IMR-90 (cell line): Measurements from ENCODE around the gene RPN1. TPM values are rescaled to one million over a fixed set of nuclear protein-coding genes. Genes with fewer than 3 reads are reported as not detected.

Experiments
- ATAC-seq: fragments of 200-7000 bp; cut with Tn5 transposase; 2 replicates; pipeline ENCODE4 v1.9.1; 2020; ENCODE audit warnings: low read depth, mild to moderate bottlenecking, moderate library complexity
- BruUV-seq: library from RNA; stranded (reverse); fragments of 400-500 nt; replicated peaks from 2 replicates; lab custom pipeline; 2021; lab: Mats Ljungman, UMichigan
- CTCF ChIA-PET: fragments of 300-600 bp; formaldehyde crosslinking; extraction: SDS; loops from one replicate; lab custom pipeline; 2021; ENCODE audit warnings: antibody characterized with exemption; lab: Yijun Ruan, JAX
- POLR2A ChIA-PET: fragments of 300-600 bp; sonication (Branson Sonifier 250); formaldehyde crosslinking; loops from one replicate; lab custom pipeline; 2022; ENCODE audit warnings: antibody characterized with exemption; ENCODE audit not compliant: unreplicated experiment; lab: Charles Lee
- DNase-seq: peaks from one replicate; pipeline ENCODE4 v3.0.0; 2013
- H2AFZ ChIP-seq: replicated peaks from 2 replicates; pipeline ENCODE3; 2013; ENCODE audit warnings: low read length, mild to moderate bottlenecking; ENCODE audit not compliant: poor library complexity
- H2AK5ac ChIP-seq: 2 replicates; pipeline ENCODE4 v1.6.1; 2013; ENCODE audit warnings: low read depth, low read length, inconsistent platforms
- H2AK9ac ChIP-seq: replicated peaks from 2 replicates; pipeline ENCODE3; 2013; ENCODE audit warnings: mild to moderate bottlenecking, low read depth, low read length, moderate library complexity; ENCODE audit not compliant: poor library complexity
- H2BK120ac ChIP-seq: 2 replicates; pipeline ENCODE4 v1.6.1; 2013; ENCODE audit warnings: low read depth, low read length, inconsistent platforms
- H2BK15ac ChIP-seq: 3 replicates; pipeline ENCODE4 v1.6.1; 2013; ENCODE audit warnings: low read depth, low read length, inconsistent platforms
- H2BK20ac ChIP-seq: 2 replicates; pipeline ENCODE4 v1.6.1; 2013; ENCODE audit warnings: low read depth, mild to moderate bottlenecking, inconsistent platforms, low read length, moderate library complexity
- H2BK5ac ChIP-seq: 2 replicates; pipeline ENCODE4 v1.6.1; 2013; ENCODE audit warnings: mild to moderate bottlenecking, low read depth, low read length, inconsistent platforms; ENCODE audit not compliant: poor library complexity, severe bottlenecking
- H3K14ac ChIP-seq: replicated peaks from 2 replicates; pipeline ENCODE4 v1.6.1; 2013; ENCODE audit warnings: low read depth, low read length, inconsistent platforms
- H3K18ac ChIP-seq: 2 replicates; pipeline ENCODE4 v1.6.1; 2013; ENCODE audit warnings: low read depth, low read length, control low read depth
- H3K23ac ChIP-seq: 2 replicates; pipeline ENCODE4 v1.6.1; 2013; ENCODE audit warnings: low read depth, low read length, inconsistent platforms
- H3K27ac ChIP-seq: 2 replicates; pipeline ENCODE4 v1.5.1; 2013; ENCODE audit warnings: mild to moderate bottlenecking, control low read depth, low read length; ENCODE audit not compliant: insufficient read depth
- H3K27me3 ChIP-seq: 2 replicates; pipeline ENCODE4 v1.6.1; 2013; ENCODE audit warnings: low read length; ENCODE audit not compliant: control insufficient read depth, insufficient read depth
- H3K36me3 ChIP-seq: 2 replicates; pipeline ENCODE4 v1.6.1; 2013; ENCODE audit warnings: low read length, mixed read lengths; ENCODE audit not compliant: control insufficient read depth, insufficient read depth
- H3K4ac ChIP-seq: 2 replicates; pipeline ENCODE4 v1.6.1; 2013; ENCODE audit warnings: low read depth, low read length, inconsistent platforms
- H3K4me1 ChIP-seq: 2 replicates; pipeline ENCODE4 v1.6.1; 2013; ENCODE audit warnings: low read length, mixed read lengths; ENCODE audit not compliant: control insufficient read depth, insufficient read depth
- H3K4me2 ChIP-seq: 2 replicates; pipeline ENCODE4 v1.6.1; 2013; ENCODE audit warnings: low read depth, mild to moderate bottlenecking, control low read depth, low read length, moderate library complexity
- H3K4me3 ChIP-seq: 2 replicates; pipeline ENCODE4 v1.5.1; 2013; ENCODE audit warnings: low read depth, mild to moderate bottlenecking, control low read depth, low read length, moderate library complexity; ENCODE audit not compliant: insufficient read depth
- H3K56ac ChIP-seq: 2 replicates; pipeline ENCODE4 v1.6.1; 2013; ENCODE audit warnings: low read length, inconsistent platforms; ENCODE audit not compliant: insufficient read depth; ENCODE audit errors: extremely low read depth
- H3K79me1 ChIP-seq, 2 experiments: 2 replicates each; pipeline ENCODE4 v1.6.1; 2013; ENCODE audit warnings: low read length in 2 of 2, inconsistent platforms in 1 of 2, low read depth in 1 of 2
- H3K9ac ChIP-seq: 2 replicates; pipeline ENCODE4 v1.6.1; 2013; ENCODE audit warnings: low read depth, low read length, control low read depth
- H3K9me1 ChIP-seq: 2 replicates; pipeline ENCODE4 v1.6.1; 2013; ENCODE audit warnings: low read length, inconsistent platforms; ENCODE audit not compliant: insufficient read depth
- H3K9me3 ChIP-seq: 2 replicates; pipeline ENCODE4 v1.6.1; 2013; ENCODE audit warnings: low read length; ENCODE audit not compliant: control insufficient read depth, insufficient read depth
- H4K20me1 ChIP-seq: 2 replicates; pipeline ENCODE4 v1.6.1; 2013; ENCODE audit warnings: low read length, inconsistent platforms; ENCODE audit not compliant: insufficient read depth
- H4K5ac ChIP-seq: 2 replicates; pipeline ENCODE4 v1.6.1; 2013; ENCODE audit warnings: mild to moderate bottlenecking, low read depth, low read length, control low read depth
- H4K8ac ChIP-seq, 2 experiments: 2 replicates each; pipeline ENCODE4 v1.6.1; 2013; ENCODE audit warnings: low read depth in 2 of 2, low read length in 2 of 2, control low read depth in 1 of 2, inconsistent platforms in 1 of 2
- H4K91ac ChIP-seq: 2 replicates; pipeline ENCODE4 v1.6.1; 2013; ENCODE audit warnings: low read depth, low read length, inconsistent platforms; ENCODE audit not compliant: insufficient read depth
- BHLHE40 ChIP-seq: fragments of 150-350 bp; IDR thresholded peaks from 2 replicates; pipeline ENCODE4 v1.6.1; 2016; ENCODE audit warnings: mild to moderate bottlenecking, low read depth, low read length
- CEBPB ChIP-seq: IDR thresholded peaks from 2 replicates; pipeline ENCODE4 v1.6.1; 2012; ENCODE audit warnings: low read depth, low read length, improper control_type of control experiment
- CHD1 ChIP-seq: IDR thresholded peaks from 2 replicates; pipeline ENCODE4 v1.6.1; 2012; ENCODE audit warnings: low read depth, low read length, improper control_type of control experiment
- CTCF ChIP-seq: conservative IDR thresholded peaks from 2 replicates; pipeline ENCODE4 v1.5.1; 2012; ENCODE audit warnings: mild to moderate bottlenecking, low read depth, low read length, improper control_type of control experiment
- ELK1 ChIP-seq: fragments of 150-350 bp; IDR thresholded peaks from 2 replicates; pipeline ENCODE4 v1.6.1; 2016; ENCODE audit warnings: low read depth, mild to moderate bottlenecking, low read length, moderate library complexity, borderline replicate concordance
- FOS ChIP-seq: fragments of 150-350 bp; IDR thresholded peaks from 2 replicates; pipeline ENCODE4 v1.6.1; 2016; ENCODE audit warnings: low read depth, low read length
- MAFK ChIP-seq: IDR thresholded peaks from 2 replicates; pipeline ENCODE4 v1.6.1; 2012; ENCODE audit warnings: low read depth, low read length, improper control_type of control experiment
- MAZ ChIP-seq: IDR thresholded peaks from 2 replicates; pipeline ENCODE4 v1.6.1; 2012; ENCODE audit warnings: low read depth, mild to moderate bottlenecking, low read length, improper control_type of control experiment, moderate library complexity, borderline replicate concordance
- MXI1 ChIP-seq: IDR thresholded peaks from 2 replicates; pipeline ENCODE4 v1.6.1; 2012; ENCODE audit warnings: low read depth, mild to moderate bottlenecking, low read length, moderate library complexity, borderline replicate concordance
- NFE2L2 ChIP-seq: fragments of 150-350 bp; IDR thresholded peaks from 2 replicates; pipeline ENCODE4 v1.6.1; 2016; ENCODE audit warnings: low read depth, mild to moderate bottlenecking, low read length
- POLR2A ChIP-seq: IDR thresholded peaks from 2 replicates; pipeline ENCODE4 v1.6.1; 2012; ENCODE audit warnings: mild to moderate bottlenecking, low read depth, low read length
- RAD21 ChIP-seq: IDR thresholded peaks from 2 replicates; pipeline ENCODE4 v1.6.1; 2012; ENCODE audit warnings: low read length, improper control_type of control experiment
- RCOR1 ChIP-seq: IDR thresholded peaks from 2 replicates; pipeline ENCODE4 v1.6.1; 2012; ENCODE audit warnings: mild to moderate bottlenecking, low read length, improper control_type of control experiment; ENCODE audit not compliant: insufficient replicate concordance
- RFX5 ChIP-seq: IDR thresholded peaks from 2 replicates; pipeline ENCODE4 v1.8.0; 2012; ENCODE audit warnings: low read depth, mild to moderate bottlenecking, low read length, moderate library complexity
- SMC3 ChIP-seq: fragments of 150-350 bp; IDR thresholded peaks from 2 replicates; pipeline ENCODE4 v1.6.1; 2016; ENCODE audit warnings: low read depth, mild to moderate bottlenecking, antibody characterized with exemption, low read length, moderate library complexity
- USF2 ChIP-seq: fragments of 150-350 bp; IDR thresholded peaks from 2 replicates; pipeline ENCODE4 v1.6.1; 2017; ENCODE audit warnings: mild to moderate bottlenecking, antibody characterized with exemption, low read length, low read depth
- WGBS, 2 experiments: methylation state at CpG; one replicate each; pipeline versions ENCODE4 v1.1.5 to v1.1.7; 2013; ENCODE audit warnings: missing lambda C conversion rate in 2 of 2; ENCODE audit not compliant: insufficient read length in 1 of 2; ENCODE audit errors: extremely low coverage in 2 of 2; 5-methylcytosine and 5-hydroxymethylcytosine counted together
- dilution Hi-C: fragments of 300-500 bp; cut with HindIII; formaldehyde crosslinking; loops from one replicate; pipeline ENCODE4 v1.14.3; 2018; ENCODE audit warnings: low sequenced_read_pairs; ENCODE audit not compliant: unreplicated experiment
- in situ Hi-C: fragments of 300-500 bp; cut with MboI; formaldehyde crosslinking; loops from 3 replicates; pipeline ENCODE4 v1.14.3; 2019; ENCODE audit warnings: low sequenced_read_pairs, inconsistent platforms, mixed read lengths
- intact Hi-C: fragments of 100-400 bp; cut with micrococcal nuclease; formaldehyde crosslinking; loops from 2 replicates; pipeline ENCODE4 v1.10.0; 2022
- polyA plus RNA-seq, 3 experiments: library from polyadenylated mRNA; depleted of rRNA; stranded (reverse); fragments of >200 nt; gene quantifications; 2 replicates each; pipeline ENCODE4 v1.2.3, GENCODE V29; 2012; ENCODE audit warnings: low replicate concordance in 1 of 3
- total RNA-seq: library from RNA; depleted of rRNA; stranded (reverse); fragments of >200 nt; gene quantifications from 2 replicates; pipeline ENCODE4 v1.2.3, GENCODE V29; 2012

The RPN1 gene
- total and polyA plus RNA-seq, 2 of the 4 experiments (the other 2 are of a cell fraction) = 252 to 736 TPM

GRCh38 chr3:128603313-128603712 lies 47.3 kb downstream of the RPN1 start:
- no TSS peak for BruUV-seq

More at GRCh38 chr3:128603313-128603712, 47.3 kb downstream of the RPN1 start:
- no peaks in the 10 kb centered on the region for H4K20me1 ChIP-seq
- no peak overlapping the region for H2AK5ac ChIP-seq
- H3K18ac ChIP-seq = no peak overlapping the region
- no peaks in the 10 kb centered on the region; the same call in 1 of the 2 replicates for H3K9me1 ChIP-seq
- dilution Hi-C loops = no loop called here
- ChIA-PET CTCF (no interaction called here), POLR2A (no interaction called here)
- no peaks in the 10 kb centered on the region for H3K36me3 ChIP-seq
- no peak overlapping the region for H2BK20ac ChIP-seq
- no peak overlapping the region for H3K4ac ChIP-seq
- WGBS, 2 experiments = 84% methylated on average over 3 of the region's 8 CpGs; no CpG with 5 or more reads in 1 of the 2 experiments
- H3K56ac ChIP-seq = no peak overlapping the region
- H3K79me1 ChIP-seq = no peaks in the 10 kb centered on the region
- no peak overlapping the region for H3K14ac ChIP-seq
- H3K4me1 ChIP-seq = no peaks in the 10 kb centered on the region
- no peak overlapping the region for H2AFZ ChIP-seq
- no peaks in the 10 kb centered on the region for H3K27me3 ChIP-seq
- no peak overlapping the region for H2BK5ac ChIP-seq
- ATAC-seq = no peak
- TF ChIP-seq CHD1 (no peak), USF2 (no peak), FOS (no peak), RCOR1 (no peak), RFX5 (no peak), MXI1 (no peak), POLR2A (no peak), SMC3 (no peak), NFE2L2 (no peak), ELK1 (no peak), CTCF (no peak), BHLHE40 (no peak), RAD21 (no peak), MAZ (no peak), MAFK (no peak), CEBPB (no peak)
- no peak overlapping the region for H3K4me2 ChIP-seq
- H3K9me3 ChIP-seq = no peaks in the 10 kb centered on the region
- in situ Hi-C loops = no loop called here
- no peak overlapping the region for H3K4me3 ChIP-seq
- no peak overlapping the region for H2AK9ac ChIP-seq
- intact Hi-C loops = no loop called here
- no peak overlapping the region for H3K27ac ChIP-seq
- H2BK120ac ChIP-seq = no peak overlapping the region
- H3K23ac ChIP-seq = no peak overlapping the region
- no peak for DNase-seq
- H2BK15ac ChIP-seq = no peak overlapping the region
- H4K5ac ChIP-seq = no peak overlapping the region
- no peak overlapping the region for H4K91ac ChIP-seq
- H3K9ac ChIP-seq = no peak overlapping the region
- no peak overlapping the region for H4K8ac ChIP-seq
